Posterior vena cava (tissue), 2 donors: ENCODE measurements around the gene ADCY1. TPM values are rescaled to one million over a fixed set of nuclear protein-coding genes. Genes with fewer than 3 reads are reported as not detected.
"Not testable (repeated sequence)": the region's sequence is repeated elsewhere in the genome, so short reads cannot be mapped to it uniquely, and the experiment has no call there.

ENCODE experiments used
- DNase-seq: peaks from one replicate; pipeline ENCODE4 v3.0.0-alpha.2; 2020; ENCODE audit warnings: low spot score
- intact Hi-C, 2 donors: fragments of 100-400 bp; cut with DNase I; formaldehyde crosslinking; loops; one replicate each; pipeline versions ENCODE4 v1.14.1 to v1.14.2; 2022 to 2023
- total RNA-seq, 2 donors: library from RNA; stranded (reverse); fragmentation: NEBNext Ultra II Directional; extraction: Animal tissue kit (Norgen Biotek cat#: 25700); gene quantifications; one replicate each; pipeline ENCODE4 v1.2.1, GENCODE V29; 2021
- donor health status: DM: yes; HTN: yes; CAD: no.
- donor health status: DM: yes; HTN: yes; CAD: no.

The ADCY1 gene
- total RNA-seq, 2 donors from 2014 or later: 13.7 to 14.7 TPM

GRCh38 chr7:45761545-45762205, 187.5 kb downstream of the ADCY1 start:
- intact Hi-C loops, DNase-seq: not testable (repeated sequence)

DNA sequence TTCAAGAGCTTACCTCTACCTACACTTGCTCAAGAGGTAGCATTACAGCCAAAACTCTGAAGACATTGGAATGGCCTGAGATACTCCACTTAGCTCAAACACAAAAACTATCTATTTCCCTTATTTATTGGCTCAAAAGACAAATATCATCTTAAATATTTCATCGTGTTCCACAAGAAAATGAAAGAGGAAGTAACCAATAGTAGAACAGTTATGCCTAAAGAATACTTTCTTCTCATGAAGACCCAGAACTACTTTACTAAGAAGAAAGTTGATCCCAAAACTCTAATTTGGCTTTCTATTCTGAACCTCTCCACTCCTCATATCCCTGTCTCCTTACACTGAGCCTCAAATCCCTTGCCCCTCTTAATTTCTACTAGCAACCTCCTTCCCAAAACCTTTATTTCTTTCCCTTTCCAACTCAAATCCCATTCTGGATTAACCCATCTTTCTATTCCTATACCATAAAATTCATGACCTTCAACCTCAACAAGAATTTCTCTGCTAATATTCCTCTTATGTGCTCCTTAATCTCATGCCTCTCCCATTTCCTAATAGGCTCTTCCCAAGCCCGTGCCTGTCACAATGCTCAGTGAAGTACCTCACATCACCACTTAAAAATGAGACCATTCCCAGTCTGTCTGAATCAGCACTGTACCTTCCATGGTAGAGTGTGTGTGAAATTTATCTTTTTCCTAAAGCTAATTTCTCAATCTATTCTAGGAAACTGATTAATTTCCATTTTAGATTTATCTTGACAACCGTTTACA, 188.2 kb downstream of the ADCY1 start:
- DNase-seq, intact Hi-C loops: not testable (repeated sequence)

GRCh38 chr7:45768516-45769394, 194.6 kb downstream of the ADCY1 start:
- intact Hi-C loops: not testable (repeated sequence)
- DNase-seq: peak; percentile 100

DNA sequence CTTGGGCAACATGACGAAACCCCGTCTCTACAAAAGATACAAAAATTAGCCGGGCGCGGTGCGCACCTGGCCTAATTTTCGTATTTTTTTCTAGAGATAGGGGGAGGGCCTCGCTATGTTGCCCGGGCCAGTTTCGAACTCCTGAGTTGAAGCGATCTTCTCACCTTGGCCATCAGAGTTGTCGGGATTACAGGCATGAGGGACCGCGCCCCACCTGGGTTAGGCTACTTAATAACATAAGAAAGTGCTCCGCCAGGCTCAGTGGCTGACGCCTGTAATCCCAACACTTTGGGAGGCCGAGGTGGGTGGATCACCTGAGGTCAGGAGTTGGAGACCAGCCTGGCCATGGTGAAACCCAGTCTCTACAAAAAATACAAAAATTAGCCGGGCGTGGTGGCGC, 195.5 kb downstream of the ADCY1 start:
- DNase-seq: not testable (repeated sequence)
- intact Hi-C loops: loop anchor here in 1 of 2 donors (10.0 kb wide), 1 partner anchor 1625 kb away; the partner anchor contains the start of gene MYL7
